Osteocyte (in vitro differentiated cells): Measurements from ENCODE around the gene LIN28B. TPM values are rescaled to one million over a fixed set of nuclear protein-coding genes. Genes with fewer than 3 reads are reported as not detected.
A peak's percentile ranks its signal among the peaks of the same experiment; 100 is the strongest.

Source experiments
- DNase-seq: peaks from one replicate; pipeline ENCODE4 v3.0.0; 2021; ENCODE audit warnings: mixed read lengths; ENCODE audit not compliant: unreplicated experiment; ENCODE audit errors: extremely low spot score
- H3K27ac Mint-ChIP-seq: one replicate; pipeline ENCODE4 v1.8.0; 2021; ENCODE audit warnings: mild to moderate bottlenecking, mixed read lengths; ENCODE audit not compliant: unreplicated experiment
- H3K27me3 Mint-ChIP-seq: one replicate; pipeline ENCODE4 v1.8.0; 2021; ENCODE audit warnings: mixed read lengths; ENCODE audit not compliant: unreplicated experiment
- H3K36me3 Mint-ChIP-seq: one replicate; pipeline ENCODE4 v1.8.0; 2021; ENCODE audit warnings: mixed read lengths; ENCODE audit not compliant: unreplicated experiment
- H3K4me1 Mint-ChIP-seq: one replicate; pipeline ENCODE4 v1.8.0; 2021; ENCODE audit warnings: mixed read lengths; ENCODE audit not compliant: unreplicated experiment
- H3K4me3 Mint-ChIP-seq: one replicate; pipeline ENCODE4 v1.8.0; 2021; ENCODE audit warnings: mild to moderate bottlenecking, moderate library complexity, mixed read lengths; ENCODE audit not compliant: unreplicated experiment
- H3K9me3 Mint-ChIP-seq: one replicate; pipeline ENCODE4 v1.8.0; 2021; ENCODE audit warnings: mixed read lengths; ENCODE audit not compliant: unreplicated experiment
- CTCF ChIP-seq: fragments of 200-600 bp; sonication (generic); IDR thresholded peaks from 2 replicates; pipeline ENCODE4 v1.5.0; 2021; ENCODE audit warnings: antibody characterized with exemption, mild to moderate bottlenecking, moderate library complexity
- total RNA-seq: library from RNA; stranded (reverse); gene quantifications from 2 replicates; pipeline ENCODE4 v1.2.1, GENCODE V29; 2021

Gene LIN28B
- total RNA-seq, 1 donor from 2014 or later = not detected

DNA sequence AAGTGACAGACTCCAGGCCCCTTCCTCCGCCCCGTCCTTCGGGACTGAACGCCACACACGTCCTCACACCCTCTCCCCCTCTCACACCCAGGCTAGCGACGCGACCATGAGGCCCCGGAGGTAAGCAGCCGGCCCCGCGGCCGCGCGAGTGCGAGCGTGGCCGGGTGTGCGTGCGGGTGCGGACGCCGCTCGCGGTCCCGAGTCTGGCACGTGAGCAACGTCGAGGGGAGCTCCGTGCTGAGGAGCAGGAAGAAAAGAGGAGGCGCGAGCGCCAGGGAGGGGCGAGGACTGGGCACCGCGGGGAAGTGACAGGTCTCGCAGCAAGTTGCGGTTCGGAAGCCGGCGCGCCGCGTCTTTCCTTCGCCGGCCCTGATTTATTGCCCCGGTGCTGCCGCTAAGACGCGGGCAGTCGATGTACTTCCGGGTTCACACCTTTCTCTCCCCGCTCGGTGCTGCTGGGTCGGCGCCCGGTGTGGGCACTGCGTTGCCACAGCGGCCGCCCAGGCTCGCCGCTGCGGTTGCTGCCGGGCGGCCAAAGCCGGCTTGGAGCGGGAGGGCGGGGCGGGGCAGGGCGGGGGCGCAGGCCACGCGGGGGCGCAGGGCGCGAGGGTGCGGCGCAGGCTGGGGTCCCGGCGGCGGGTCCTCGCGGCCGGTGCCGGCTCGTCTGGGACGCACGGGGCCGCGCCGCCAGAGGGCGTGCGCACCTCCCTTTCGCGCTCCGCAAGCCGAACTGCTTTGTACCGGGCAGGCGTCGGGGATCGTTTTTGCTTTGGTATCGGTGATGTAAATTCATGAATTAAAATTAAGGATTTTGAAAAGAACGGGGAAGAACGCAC, 15.8 kb upstream of the LIN28B start:
- peaks cover 7% of the 10 kb centered on the region for H3K4me1 Mint-ChIP-seq
- H3K27ac Mint-ChIP-seq = no peak overlapping the region
- no peaks in the 10 kb centered on the region for H3K36me3 Mint-ChIP-seq
- H3K4me3 Mint-ChIP-seq = peak overlapping the region; percentile 79
- DNase-seq = no peak
- H3K27me3 Mint-ChIP-seq = peaks cover 48% of the 10 kb centered on the region
- TF ChIP-seq CTCF = peak; percentile 73
- H3K9me3 Mint-ChIP-seq = no peaks in the 10 kb centered on the region

GRCh38 chr6:104941729-104942091, 15.2 kb upstream of the LIN28B start:
- Mint-ChIP-seq H3K27ac (no peak overlapping the region), H3K4me1 (peaks cover 7% of the 10 kb centered on the region), H3K4me3 (peak overlapping the region; percentile 79), H3K9me3 (no peaks in the 10 kb centered on the region), H3K27me3 (peaks cover 42% of the 10 kb centered on the region), H3K36me3 (no peaks in the 10 kb centered on the region)
- no peak for TF ChIP-seq CTCF
- no peak for DNase-seq

- no peaks in the 10 kb centered on the region for H3K36me3 Mint-ChIP-seq
- peaks cover 38% of the 10 kb centered on the region for H3K27me3 Mint-ChIP-seq
- no peaks in the 10 kb centered on the region for H3K9me3 Mint-ChIP-seq
- DNase-seq = no peak
- TF ChIP-seq CTCF = no peak
- H3K27ac Mint-ChIP-seq = no peak overlapping the region
- no peak overlapping the region for H3K4me3 Mint-ChIP-seq
- H3K4me1 Mint-ChIP-seq = peaks cover 7% of the 10 kb centered on the region
Measured at GRCh38 chr6:104943781-104944180, 13.1 kb upstream of the LIN28B start.

GRCh38 chr6:104949206-104949605, 7.7 kb upstream of the LIN28B start:
- peaks cover 50% of the 10 kb centered on the region for H3K27me3 Mint-ChIP-seq

More at GRCh38 chr6:104949206-104949605, 7.7 kb upstream of the LIN28B start:
- Mint-ChIP-seq H3K4me3 (no peak overlapping the region), H3K4me1 (no peaks in the 10 kb centered on the region), H3K36me3 (no peaks in the 10 kb centered on the region), H3K27ac (no peak overlapping the region), H3K9me3 (no peaks in the 10 kb centered on the region)
- no peak for DNase-seq
- no peak for TF ChIP-seq CTCF
